Thoracic aorta (tissue), 2 donors: ENCODE measurements around the gene KRT73. TPM values are rescaled to one million over a fixed set of nuclear protein-coding genes. Genes with fewer than 3 reads are reported as not detected.

Experiments
- ATAC-seq: fragments of 150-250 bp; one replicate; pipeline ENCODE4 v1.8.0; 2017; ENCODE audit warnings: low read depth; ENCODE audit not compliant: insufficient number of reproducible peaks, low FRiP score
- DNase-seq: peaks from one replicate; pipeline ENCODE4 v3.0.0-alpha.2; 2020; ENCODE audit warnings: low spot score
- H3K27ac ChIP-seq, 2 donors: fragments of 200-600 bp; sonication (generic); 1 replicate in 1 of 2; 2 replicates in 1 of 2; pipeline ENCODE4 v1.5.1; 2016; ENCODE audit warnings: mild to moderate bottlenecking in 2 of 2, moderate library complexity in 2 of 2
- H3K27me3 ChIP-seq: fragments of 200-600 bp; sonication (generic); replicated peaks from 2 replicates; pipeline ENCODE4 v1.6.0; 2016; ENCODE audit warnings: mild to moderate bottlenecking; ENCODE audit not compliant: insufficient read depth
- H3K36me3 ChIP-seq: fragments of 200-600 bp; sonication (generic); one replicate; pipeline ENCODE4 v1.5.1; 2016
- H3K4me1 ChIP-seq, 2 donors: fragments of 200-600 bp; sonication (generic); 1 replicate in 1 of 2; 2 replicates in 1 of 2; pipeline versions ENCODE4 v1.5.1 to v1.6.0; 2016; ENCODE audit warnings: low read depth in 2 of 2, mild to moderate bottlenecking in 1 of 2; ENCODE audit not compliant: control insufficient read depth in 1 of 2
- H3K4me3 ChIP-seq: fragments of 200-600 bp; sonication (generic); 2 replicates; pipeline ENCODE4 v1.5.1; 2016; ENCODE audit warnings: mild to moderate bottlenecking
- H3K9me3 ChIP-seq: fragments of 200-600 bp; sonication (generic); 2 replicates; pipeline ENCODE4 v1.5.1; 2016
- CTCF ChIP-seq: fragments of 200-600 bp; sonication (generic); IDR thresholded peaks from one replicate; pipeline ENCODE4 v1.5.1; 2019; ENCODE audit warnings: antibody characterized with exemption
- total RNA-seq, 2 donors: library from RNA; depleted of rRNA; stranded (reverse); fragments of >200 nt; gene quantifications; one replicate each; pipeline versions ENCODE4 v1.1.0 to v1.2.3, GENCODE V29; 2016

KRT73 gene
- total RNA-seq, 2 donors from 2014 or later = not detected

- Histone ChIP-seq H3K27ac (no peak overlapping the region), H3K36me3 (no peaks in the 10 kb centered on the region), H3K27me3 (no peaks in the 10 kb centered on the region), H3K4me1 (no peaks in the 10 kb centered on the region), H3K4me3 (no peak overlapping the region), H3K9me3 (no peaks in the 10 kb centered on the region)
- ATAC-seq = no peak
- no peak for TF ChIP-seq CTCF
- DNase-seq = no peak
Measured at GRCh38 chr12:52659395-52659794, 41.0 kb upstream of the KRT73 start.

GRCh38 chr12:52658196-52658595 is 39.8 kb upstream of the KRT73 start:
- Histone ChIP-seq H3K4me1 (no peaks in the 10 kb centered on the region), H3K36me3 (no peaks in the 10 kb centered on the region), H3K9me3 (no peaks in the 10 kb centered on the region), H3K27ac (no peak overlapping the region), H3K4me3 (no peak overlapping the region), H3K27me3 (no peaks in the 10 kb centered on the region)
- ATAC-seq (no peak), DNase-seq (no peak)
- no peak for TF ChIP-seq CTCF

GRCh38 chr12:52657250-52657902 is 39.0 kb upstream of the KRT73 start:
- H3K27ac ChIP-seq = no peak overlapping the region
- no peaks in the 10 kb centered on the region for H3K27me3 ChIP-seq
- H3K4me1 ChIP-seq = no peaks in the 10 kb centered on the region
- no peaks in the 10 kb centered on the region for H3K36me3 ChIP-seq
- ATAC-seq (no peak), DNase-seq (no peak)
- H3K4me3 ChIP-seq = no peak overlapping the region
- TF ChIP-seq CTCF = no peak
- H3K9me3 ChIP-seq = no peaks in the 10 kb centered on the region

- no peaks in the 10 kb centered on the region for H3K9me3 ChIP-seq
- H3K27ac ChIP-seq = no peak overlapping the region
- H3K4me3 ChIP-seq = no peak overlapping the region
- no peaks in the 10 kb centered on the region for H3K36me3 ChIP-seq
- no peaks in the 10 kb centered on the region for H3K4me1 ChIP-seq
- H3K27me3 ChIP-seq = no peaks in the 10 kb centered on the region
- ATAC-seq = no peak
- TF ChIP-seq CTCF = no peak
- DNase-seq = no peak
Measured at GRCh38 chr12:52656616-52657015, 38.3 kb upstream of the KRT73 start.

- no peaks in the 10 kb centered on the region for H3K36me3 ChIP-seq
- H3K4me3 ChIP-seq = no peak overlapping the region
- H3K4me1 ChIP-seq = no peaks in the 10 kb centered on the region
- ATAC-seq (no peak), DNase-seq (no peak)
- no peak for TF ChIP-seq CTCF
- H3K27me3 ChIP-seq = no peaks in the 10 kb centered on the region
- H3K27ac ChIP-seq = no peak overlapping the region
- H3K9me3 ChIP-seq = no peaks in the 10 kb centered on the region
Measured at GRCh38 chr12:52655720-52656124, 37.4 kb upstream of the KRT73 start.
